Measurements from ENCODE around the gene SERGEF.

DNA sequence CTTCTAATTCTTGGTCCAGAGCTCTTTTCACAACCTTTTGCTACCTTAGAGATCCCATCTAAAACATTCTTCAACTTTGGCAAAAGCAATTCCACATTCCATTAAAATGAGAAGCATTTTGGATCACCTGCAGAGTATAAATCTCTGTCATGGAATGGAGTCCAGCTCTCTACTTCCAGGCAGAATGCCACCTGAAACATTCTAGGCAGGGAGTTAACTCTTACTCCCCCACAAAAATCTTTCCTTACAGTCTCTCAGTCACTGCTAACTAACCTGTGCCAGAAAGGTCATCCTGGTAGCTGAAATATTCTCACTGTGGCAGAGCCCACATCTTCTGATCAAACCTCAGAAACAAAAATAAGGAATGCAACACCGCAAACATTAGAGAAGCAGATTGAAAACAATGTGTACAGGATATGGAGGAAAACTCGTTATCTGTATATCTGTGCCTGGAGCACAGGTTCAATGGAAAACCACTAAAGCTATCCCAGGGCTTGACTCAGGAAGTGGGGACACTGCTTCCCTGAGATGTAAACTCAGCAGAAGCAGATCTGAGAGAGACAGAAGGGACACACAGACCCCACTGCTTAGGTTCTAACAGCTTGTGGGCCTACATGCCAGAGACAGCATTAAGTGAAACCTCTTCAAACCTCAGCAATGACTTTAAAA, 199.3 kb downstream of the SERGEF start:
- TF ChIP-seq, protein P1, sequence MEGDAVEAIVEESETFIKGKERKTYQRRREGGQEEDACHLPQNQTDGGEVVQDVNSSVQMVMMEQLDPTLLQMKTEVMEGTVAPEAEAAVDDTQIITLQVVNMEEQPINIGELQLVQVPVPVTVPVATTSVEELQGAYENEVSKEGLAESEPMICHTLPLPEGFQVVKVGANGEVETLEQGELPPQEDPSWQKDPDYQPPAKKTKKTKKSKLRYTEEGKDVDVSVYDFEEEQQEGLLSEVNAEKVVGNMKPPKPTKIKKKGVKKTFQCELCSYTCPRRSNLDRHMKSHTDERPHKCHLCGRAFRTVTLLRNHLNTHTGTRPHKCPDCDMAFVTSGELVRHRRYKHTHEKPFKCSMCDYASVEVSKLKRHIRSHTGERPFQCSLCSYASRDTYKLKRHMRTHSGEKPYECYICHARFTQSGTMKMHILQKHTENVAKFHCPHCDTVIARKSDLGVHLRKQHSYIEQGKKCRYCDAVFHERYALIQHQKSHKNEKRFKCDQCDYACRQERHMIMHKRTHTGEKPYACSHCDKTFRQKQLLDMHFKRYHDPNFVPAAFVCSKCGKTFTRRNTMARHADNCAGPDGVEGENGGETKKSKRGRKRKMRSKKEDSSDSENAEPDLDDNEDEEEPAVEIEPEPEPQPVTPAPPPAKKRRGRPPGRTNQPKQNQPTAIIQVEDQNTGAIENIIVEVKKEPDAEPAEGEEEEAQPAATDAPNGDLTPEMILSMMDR (conservative IDR thresholded peaks at IDR 0.05 in 1 of 2, IDR thresholded peaks at IDR 0.05 in 1 of 2; ENCODE audit: extremely low read depth in 1 of 2, insufficient read depth in 1 of 2, low read depth in 1 of 2, low read length in 2 of 2) = no peak
- TF ChIP-seq EZH2 (IDR thresholded peaks at IDR 0.05; ENCODE audit: borderline replicate concordance, low read length) = no peak

Measured in mammary epithelial cell (primary cell).